HG03521 (cell line): ENCODE results near the gene BMAL1.
"Not testable (repeated sequence)": the region's sequence is repeated elsewhere in the genome, so short reads cannot be mapped to it uniquely, and the experiment has no call there.

Experiments
- ATAC-seq: cut with Tn5 transposase; IDR thresholded peaks from one replicate; pipeline ENCODE4 v1.9.1; 2021; ENCODE audit warnings: mild to moderate bottlenecking, moderate library complexity; ENCODE audit not compliant: unreplicated experiment

The BMAL1 gene

GRCh38 chr11:13277768-13278608 is at the start of gene BMAL1:
TSS of gene BMAL1 (plus strand) at chr11:13277790. CDS start at chr11:13354309, 76,519 bp downstream.
- ATAC-seq = peak; percentile 26

- no peak for ATAC-seq
These were observed 49.0 kb upstream of the BMAL1 start for GRCh38 chr11:13228572-13228971.

- no peak for ATAC-seq
These were observed 48.5 kb upstream of the BMAL1 start for GRCh38 chr11:13229136-13229535.

GRCh38 chr11:13229711-13230318 is 47.8 kb upstream of the BMAL1 start:
- no peak for ATAC-seq

GRCh38 chr11:13233173-13233745 is 44.3 kb upstream of the BMAL1 start:
- ATAC-seq = no peak

- ATAC-seq = no peak
These were observed 41.7 kb upstream of the BMAL1 start for GRCh38 chr11:13235895-13236294.

GRCh38 chr11:13236626-13237025 is 41.0 kb upstream of the BMAL1 start:
- ATAC-seq = no peak

GRCh38 chr11:13237761-13238160 is 39.8 kb upstream of the BMAL1 start:
- ATAC-seq = no peak

- ATAC-seq = no peak
These were observed 38.6 kb upstream of the BMAL1 start for GRCh38 chr11:13238879-13239514.

- ATAC-seq = no peak
These were observed 35.0 kb upstream of the BMAL1 start for GRCh38 chr11:13242564-13242963.

GRCh38 chr11:13247606-13248296 is 29.8 kb upstream of the BMAL1 start:
- ATAC-seq = no peak

GRCh38 chr11:13249177-13249576 is 28.4 kb upstream of the BMAL1 start:
- ATAC-seq = no peak

- no peak for ATAC-seq
These were observed 27.6 kb upstream of the BMAL1 start for GRCh38 chr11:13249992-13250391.

- ATAC-seq = no peak
These were observed 25.6 kb upstream of the BMAL1 start for GRCh38 chr11:13251966-13252365.

GRCh38 chr11:13252438-13252837 is 25.2 kb upstream of the BMAL1 start:
- no peak for ATAC-seq

GRCh38 chr11:13256216-13256615 is 21.4 kb upstream of the BMAL1 start:
- no peak for ATAC-seq

- ATAC-seq = not testable (repeated sequence)
These were observed 19.5 kb upstream of the BMAL1 start for GRCh38 chr11:13258061-13258460.

GRCh38 chr11:13258855-13259254 is 18.7 kb upstream of the BMAL1 start:
- ATAC-seq = no peak

- ATAC-seq = no peak
These were observed 18.2 kb upstream of the BMAL1 start for GRCh38 chr11:13259374-13259773.

- ATAC-seq = no peak
These were observed 17.2 kb upstream of the BMAL1 start for GRCh38 chr11:13260201-13260962.
